Uterus (tissue), 2 donors: ENCODE measurements around the gene SYTL5.

Experiments used
- CTCF ChIP-seq, 4 experiments: fragments of 200-600 bp in 2 of 4; fragments of 450-650 bp in 2 of 4; sonication (generic) in 2 of 4; IDR thresholded peaks; one replicate each; pipeline ENCODE4 v1.5.1; 2016 to 2019; ENCODE audit warnings: antibody characterized with exemption in 4 of 4, mild to moderate bottlenecking in 2 of 4, moderate library complexity in 1 of 4
- POLR2A ChIP-seq, 2 donors: fragments of 450-650 bp; IDR thresholded peaks; one replicate each; pipeline ENCODE4 v1.6.1; 2016; ENCODE audit warnings: antibody characterized with exemption in 2 of 2, mild to moderate bottlenecking in 1 of 2, moderate library complexity in 1 of 2

- TF ChIP-seq CTCF (IDR thresholded peaks at IDR 0.05) (no peak), POLR2A (IDR thresholded peaks at IDR 0.05) (no peak)
Observed at GRCh38 chrX:38103857-38104812, 97.8 kb downstream of the SYTL5 start.
